Measurements from ENCODE around the gene ST6GALNAC5.

Gene ST6GALNAC5

DNA sequence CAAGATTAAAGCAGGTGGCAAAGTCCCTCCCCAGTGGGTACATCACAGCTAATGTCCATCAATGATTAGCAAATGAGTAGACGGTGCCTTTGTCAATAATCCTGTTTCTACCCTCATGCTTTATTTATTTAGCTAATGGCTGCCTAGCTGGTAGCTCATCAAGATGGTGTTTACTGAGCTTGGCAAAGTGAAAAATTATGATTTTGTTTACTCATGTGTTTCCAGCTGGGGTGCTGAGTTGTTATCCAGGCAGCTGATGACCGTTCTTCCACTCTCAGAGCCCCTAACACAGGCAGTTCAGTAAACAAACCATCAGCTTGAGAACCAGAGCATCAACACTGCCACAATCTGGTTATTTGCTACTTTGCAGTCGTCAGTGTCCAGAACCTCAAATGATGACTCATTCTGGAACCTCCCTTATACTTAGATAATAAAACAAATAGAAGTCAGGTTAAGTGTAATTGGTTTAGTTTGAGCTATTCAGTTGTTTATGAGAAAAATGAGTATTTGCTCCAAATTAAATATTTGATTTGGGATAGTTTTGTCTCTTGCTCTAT, 163.9 kb downstream of the ST6GALNAC5 start:
- H3K4me2 ChIP-seq (ENCODE audit: low read length), result no peak overlapping the region
- H3K14ac ChIP-seq (ENCODE audit: low read length), result no peak overlapping the region
- H2AFZ ChIP-seq (ENCODE audit: insufficient read depth, low read length, poor library complexity), result no peak overlapping the region
- H3K36me3 ChIP-seq (ENCODE audit: control insufficient read depth in 1 of 2, insufficient read depth in 2 of 2, low read length in 2 of 2), result no peaks in the 10 kb centered on the region
- no peak overlapping the region for H2BK5ac ChIP-seq (ENCODE audit: low read depth, low read length, poor library complexity)
- H2BK12ac ChIP-seq (ENCODE audit: low read length), result no peak overlapping the region
- no peak overlapping the region for H2BK120ac ChIP-seq (ENCODE audit: insufficient read depth, low read length, poor library complexity)
- peaks cover 4% of the 10 kb centered on the region for H3K79me1 ChIP-seq (ENCODE audit: low read length)
- H3K9me3 ChIP-seq (ENCODE audit: insufficient read depth, low read depth, low read length), result no peaks in the 10 kb centered on the region
- H3K79me2 ChIP-seq (ENCODE audit: control insufficient read depth, insufficient read depth, low read length, poor library complexity), result no peaks in the 10 kb centered on the region
- H3K4me3 ChIP-seq (ENCODE audit: low read depth, low read length), result no peak overlapping the region
- H3K9ac ChIP-seq (ENCODE audit: low read length), result no peak overlapping the region
- no peak overlapping the region for H4K8ac ChIP-seq (ENCODE audit: low read depth, low read length)
- no peak overlapping the region for H3K23ac ChIP-seq (ENCODE audit: low read length)
- no peak overlapping the region for H4K12ac ChIP-seq (ENCODE audit: low read depth, low read length)
- no peak overlapping the region for H3K27ac ChIP-seq (ENCODE audit: low read depth, low read length)
- H3K4me1 ChIP-seq (ENCODE audit: control insufficient read depth in 1 of 2, insufficient read depth in 2 of 2, low read length in 2 of 2), result peaks cover 7 to 8% of the 10 kb centered on the region in 2 experiments
- H4K91ac ChIP-seq (ENCODE audit: low read depth, low read length), result no peak overlapping the region
- DNase-seq, result no peak
- no peak overlapping the region for H3K4ac ChIP-seq (ENCODE audit: low read depth, low read length)
- WGBS (ENCODE audit: extremely low coverage, insufficient coverage, insufficient read length), result no CpG with 5 or more reads among the region's 3 CpGs
- H3K18ac ChIP-seq (ENCODE audit: low read length), result no peak overlapping the region
- H3K27me3 ChIP-seq (ENCODE audit: insufficient read depth, low read length), result no peaks in the 10 kb centered on the region
- H2AK5ac ChIP-seq (ENCODE audit: low read length), result no peak overlapping the region

DNA sequence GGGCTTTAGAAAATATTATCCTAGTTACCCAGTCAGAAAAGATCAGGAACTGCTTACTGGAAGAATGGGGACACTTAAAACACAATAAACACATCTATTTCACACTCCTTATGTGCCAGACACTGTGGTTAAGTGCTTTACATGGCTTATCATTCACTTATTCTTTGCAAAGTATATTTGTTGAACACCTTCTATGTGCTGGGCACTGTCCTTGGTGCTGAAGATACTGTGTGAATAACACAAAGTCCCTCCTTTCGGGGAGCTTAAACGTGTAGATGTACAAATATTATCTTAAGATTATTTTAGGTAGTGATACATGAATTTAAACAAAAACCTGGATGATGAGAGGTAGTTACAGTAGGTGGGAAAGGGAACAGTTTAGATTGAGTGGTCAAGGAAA, 169.3 kb downstream of the ST6GALNAC5 start:
- no CpG with 5 or more reads among the region's 2 CpGs for WGBS (ENCODE audit: extremely low coverage, insufficient coverage, insufficient read length)

GRCh38 chr1:77037038-77037437, 169.8 kb downstream of the ST6GALNAC5 start:
- H3K14ac ChIP-seq (ENCODE audit: low read length), result no peak overlapping the region
- H2AFZ ChIP-seq (ENCODE audit: insufficient read depth, low read length, poor library complexity), result no peak overlapping the region
- H4K91ac ChIP-seq (ENCODE audit: low read depth, low read length), result no peak overlapping the region
- no peak overlapping the region for H3K4me2 ChIP-seq (ENCODE audit: low read length)
- H2BK5ac ChIP-seq (ENCODE audit: low read depth, low read length, poor library complexity), result no peak overlapping the region
- no peak overlapping the region for H3K18ac ChIP-seq (ENCODE audit: low read length)
- no peak overlapping the region for H3K23ac ChIP-seq (ENCODE audit: low read length)
- no peak overlapping the region for H4K8ac ChIP-seq (ENCODE audit: low read depth, low read length)
- no peak overlapping the region for H3K4me3 ChIP-seq (ENCODE audit: low read depth, low read length)
- no peaks in the 10 kb centered on the region for H3K4me1 ChIP-seq (ENCODE audit: control insufficient read depth in 1 of 2, insufficient read depth in 2 of 2, low read length in 2 of 2)
- H3K27me3 ChIP-seq (ENCODE audit: insufficient read depth, low read length), result no peaks in the 10 kb centered on the region
- H2BK12ac ChIP-seq (ENCODE audit: low read length), result no peak overlapping the region
- no peaks in the 10 kb centered on the region for H3K79me1 ChIP-seq (ENCODE audit: low read length)
- no peak overlapping the region for H2AK5ac ChIP-seq (ENCODE audit: low read length)
- H4K12ac ChIP-seq (ENCODE audit: low read depth, low read length), result no peak overlapping the region
- no peak overlapping the region for H3K4ac ChIP-seq (ENCODE audit: low read depth, low read length)
- no peak overlapping the region for H2BK120ac ChIP-seq (ENCODE audit: insufficient read depth, low read length, poor library complexity)
- no peaks in the 10 kb centered on the region for H3K9me3 ChIP-seq (ENCODE audit: insufficient read depth, low read depth, low read length)
- H3K79me2 ChIP-seq (ENCODE audit: control insufficient read depth, insufficient read depth, low read length, poor library complexity), result no peaks in the 10 kb centered on the region
- no peaks in the 10 kb centered on the region for H3K36me3 ChIP-seq (ENCODE audit: control insufficient read depth in 1 of 2, insufficient read depth in 2 of 2, low read length in 2 of 2)
- no peak overlapping the region for H3K9ac ChIP-seq (ENCODE audit: low read length)
- H3K27ac ChIP-seq (ENCODE audit: low read depth, low read length), result no peak overlapping the region
- DNase-seq, result no peak

More for the DNA sequence above, 169.3 kb downstream of the ST6GALNAC5 start:
- no peak overlapping the region for H3K27ac ChIP-seq (ENCODE audit: low read depth, low read length)
- H3K79me2 ChIP-seq (ENCODE audit: control insufficient read depth, insufficient read depth, low read length, poor library complexity), result no peaks in the 10 kb centered on the region
- no peak overlapping the region for H2BK12ac ChIP-seq (ENCODE audit: low read length)
- no peak overlapping the region for H4K91ac ChIP-seq (ENCODE audit: low read depth, low read length)
- no peak overlapping the region for H2AK5ac ChIP-seq (ENCODE audit: low read length)
- no peaks in the 10 kb centered on the region for H3K9me3 ChIP-seq (ENCODE audit: insufficient read depth, low read depth, low read length)
- H2BK5ac ChIP-seq (ENCODE audit: low read depth, low read length, poor library complexity), result no peak overlapping the region
- H3K4me3 ChIP-seq (ENCODE audit: low read depth, low read length), result no peak overlapping the region
- no peak overlapping the region for H2BK120ac ChIP-seq (ENCODE audit: insufficient read depth, low read length, poor library complexity)
- no peak overlapping the region for H3K14ac ChIP-seq (ENCODE audit: low read length)
- no peak overlapping the region for H3K18ac ChIP-seq (ENCODE audit: low read length)
- no peak overlapping the region for H3K4ac ChIP-seq (ENCODE audit: low read depth, low read length)
- H3K23ac ChIP-seq (ENCODE audit: low read length), result no peak overlapping the region
- no peaks in the 10 kb centered on the region for H3K36me3 ChIP-seq (ENCODE audit: control insufficient read depth in 1 of 2, insufficient read depth in 2 of 2, low read length in 2 of 2)
- no peaks in the 10 kb centered on the region for H3K27me3 ChIP-seq (ENCODE audit: insufficient read depth, low read length)
- H2AFZ ChIP-seq (ENCODE audit: insufficient read depth, low read length, poor library complexity), result no peak overlapping the region
- no peaks in the 10 kb centered on the region for H3K4me1 ChIP-seq (ENCODE audit: control insufficient read depth in 1 of 2, insufficient read depth in 2 of 2, low read length in 2 of 2)
- H4K8ac ChIP-seq (ENCODE audit: low read depth, low read length), result no peak overlapping the region
- H3K79me1 ChIP-seq (ENCODE audit: low read length), result no peaks in the 10 kb centered on the region
- no peak overlapping the region for H3K9ac ChIP-seq (ENCODE audit: low read length)
- DNase-seq, result peak in 1 of 2 donors; percentile 84
- no peak overlapping the region for H3K4me2 ChIP-seq (ENCODE audit: low read length)
- H4K12ac ChIP-seq (ENCODE audit: low read depth, low read length), result no peak overlapping the region

- Histone ChIP-seq H2AK5ac (ENCODE audit: low read length) (no peak overlapping the region), H3K9ac (ENCODE audit: low read length) (no peak overlapping the region), H3K27ac (ENCODE audit: low read depth, low read length) (no peak overlapping the region), H3K9me3 (ENCODE audit: insufficient read depth, low read depth, low read length) (no peaks in the 10 kb centered on the region), H4K12ac (ENCODE audit: low read depth, low read length) (no peak overlapping the region), H3K79me1 (ENCODE audit: low read length) (no peaks in the 10 kb centered on the region), H3K4me2 (ENCODE audit: low read length) (no peak overlapping the region), H3K36me3 (ENCODE audit: control insufficient read depth in 1 of 2, insufficient read depth in 2 of 2, low read length in 2 of 2) (no peaks in the 10 kb centered on the region), H3K27me3 (ENCODE audit: insufficient read depth, low read length) (no peaks in the 10 kb centered on the region), H2BK12ac (ENCODE audit: low read length) (no peak overlapping the region), H2BK5ac (ENCODE audit: low read depth, low read length, poor library complexity) (no peak overlapping the region), H2AFZ (ENCODE audit: insufficient read depth, low read length, poor library complexity) (no peak overlapping the region), H3K18ac (ENCODE audit: low read length) (no peak overlapping the region), H2BK120ac (ENCODE audit: insufficient read depth, low read length, poor library complexity) (no peak overlapping the region), H3K79me2 (ENCODE audit: control insufficient read depth, insufficient read depth, low read length, poor library complexity) (no peaks in the 10 kb centered on the region), H3K23ac (ENCODE audit: low read length) (no peak overlapping the region), H3K14ac (ENCODE audit: low read length) (no peak overlapping the region), H3K4ac (ENCODE audit: low read depth, low read length) (no peak overlapping the region), H4K8ac (ENCODE audit: low read depth, low read length) (no peak overlapping the region), H3K4me1 (ENCODE audit: control insufficient read depth in 1 of 2, insufficient read depth in 2 of 2, low read length in 2 of 2) (no peaks in the 10 kb centered on the region), H3K4me3 (ENCODE audit: low read depth, low read length) (no peak overlapping the region), H4K91ac (ENCODE audit: low read depth, low read length) (no peak overlapping the region)
- WGBS (ENCODE audit: extremely low coverage, insufficient coverage, insufficient read length), result no CpG with 5 or more reads among the region's 1 CpG
- DNase-seq, result no peak
Measured at GRCh38 chr1:77038000-77038399, 170.7 kb downstream of the ST6GALNAC5 start.

Measured in trophoblast cell (in vitro differentiated cells and primary cell).